T-cell (primary cell): ENCODE data around the gene GLS2. TPM values are rescaled to one million over a fixed set of nuclear protein-coding genes. Genes with fewer than 3 reads are reported as not detected.

ENCODE experiments used
- ATAC-seq, 4 experiments: fragments of 200-7000 bp in 3 of 4; fragments of 150-1000 bp in 1 of 4; cut with Tn5 transposase; replicated peaks in 1 of 4; 1 replicate in 3 of 4; 2 replicates in 1 of 4; pipeline ENCODE4 v1.10.0; 2021; ENCODE audit warnings: moderate library complexity in 3 of 4, mild to moderate bottlenecking in 2 of 4, moderate number of reproducible peaks in 1 of 4
- CTCF ChIA-PET, 2 donors: fragments of 300-600 bp; sonication (Branson Sonifier 250); formaldehyde crosslinking; loops; one replicate each; lab custom pipeline; 2022; ENCODE audit warnings: antibody characterized with exemption in 2 of 2; lab: Charles Lee
- POLR2A ChIA-PET, 2 donors: fragments of 300-600 bp; sonication (Branson Sonifier 250); formaldehyde crosslinking; loops; one replicate each; lab custom pipeline; 2022; ENCODE audit warnings: antibody characterized with exemption in 2 of 2; lab: Charles Lee
- DNase-seq, 35 experiments: peaks; one replicate each; pipeline versions ENCODE4 v3.0.0 to v3.0.0-alpha.2; 2013 to 2023
- H3K27ac ChIP-seq: one replicate; pipeline ENCODE4 v1.5.1; 2013; ENCODE audit warnings: low read length
- H3K27me3 ChIP-seq, 2 experiments: replicated peaks in 1 of 2; 1 replicate in 1 of 2; 2 replicates in 1 of 2; pipeline versions ENCODE4 v1.6.1 to v1.7.0; 2013; ENCODE audit warnings: low read length in 1 of 2, mixed read lengths in 1 of 2; ENCODE audit not compliant: control insufficient read depth in 2 of 2, insufficient read depth in 2 of 2; ENCODE audit errors: extremely low read depth in 1 of 2
- H3K36me3 ChIP-seq, 2 donors: 1 replicate in 1 of 2; 2 replicates in 1 of 2; pipeline versions ENCODE4 v1.6.1 to v1.7.0; 2013; ENCODE audit warnings: low read length in 1 of 2; ENCODE audit not compliant: control insufficient read depth in 2 of 2, insufficient read depth in 1 of 2; ENCODE audit errors: extremely low read depth in 1 of 2
- H3K4me1 ChIP-seq, 2 experiments: 1 replicate in 1 of 2; 2 replicates in 1 of 2; pipeline versions ENCODE4 v1.6.1 to v1.7.0; 2013; ENCODE audit warnings: low read length in 2 of 2, mixed read lengths in 1 of 2; ENCODE audit not compliant: insufficient read depth in 2 of 2, control insufficient read depth in 1 of 2; ENCODE audit errors: extremely low read depth in 1 of 2
- H3K4me3 ChIP-seq, 2 donors: 1 replicate in 1 of 2; 2 replicates in 1 of 2; pipeline versions ENCODE4 v1.5.1 to v1.7.0; 2013; ENCODE audit warnings: mild to moderate bottlenecking in 2 of 2, low read length in 1 of 2, moderate library complexity in 1 of 2; ENCODE audit not compliant: control insufficient read depth in 1 of 2; ENCODE audit errors: extremely low read depth in 1 of 2
- H3K9me3 ChIP-seq: 2 replicates; pipeline ENCODE4 v1.7.0; 2013
- H3K27ac Mint-ChIP-seq, 2 donors: one replicate each; pipeline ENCODE4 v1.8.0; 2020 to 2021; ENCODE audit warnings: mild to moderate bottlenecking in 2 of 2, mixed read lengths in 2 of 2
- H3K27me3 Mint-ChIP-seq, 2 donors: one replicate each; pipeline ENCODE4 v1.8.0; 2021 to 2022; ENCODE audit warnings: mixed read lengths in 2 of 2
- H3K36me3 Mint-ChIP-seq: one replicate; pipeline ENCODE4 v1.8.0; 2021; ENCODE audit warnings: mixed read lengths
- H3K4me1 Mint-ChIP-seq, 3 donors: one replicate each; pipeline ENCODE4 v1.8.0; 2020 to 2022; ENCODE audit warnings: mixed read lengths in 3 of 3, mild to moderate bottlenecking in 1 of 3
- H3K4me3 Mint-ChIP-seq, 3 donors: one replicate each; pipeline ENCODE4 v1.8.0; 2020 to 2022; ENCODE audit warnings: mild to moderate bottlenecking in 3 of 3, mixed read lengths in 3 of 3, moderate library complexity in 3 of 3
- H3K9me3 Mint-ChIP-seq, 3 donors: one replicate each; pipeline ENCODE4 v1.8.0; 2020 to 2022; ENCODE audit warnings: mixed read lengths in 3 of 3
- WGBS: methylation state at CpG from one replicate; pipeline ENCODE4 v1.1.5; 2013; ENCODE audit warnings: missing lambda C conversion rate; ENCODE audit not compliant: insufficient coverage; 5-methylcytosine and 5-hydroxymethylcytosine counted together
- total RNA-seq, 35 experiments: library from RNA in 6 of 35; stranded (reverse) in 6 of 35; fragments of 120-200 nt in 1 of 35; gene quantifications; one replicate each; pipeline versions ENCODE4 v1.2.1 to v1.2.4 and lab custom pipeline; 2013 to 2026

Gene GLS2
- total RNA-seq, 5 donors from 2014 or later (not counting 1 experiment from before 2014, with no cell fraction given), result 2.9 to 10.1 (median 6.9) TPM

DNA sequence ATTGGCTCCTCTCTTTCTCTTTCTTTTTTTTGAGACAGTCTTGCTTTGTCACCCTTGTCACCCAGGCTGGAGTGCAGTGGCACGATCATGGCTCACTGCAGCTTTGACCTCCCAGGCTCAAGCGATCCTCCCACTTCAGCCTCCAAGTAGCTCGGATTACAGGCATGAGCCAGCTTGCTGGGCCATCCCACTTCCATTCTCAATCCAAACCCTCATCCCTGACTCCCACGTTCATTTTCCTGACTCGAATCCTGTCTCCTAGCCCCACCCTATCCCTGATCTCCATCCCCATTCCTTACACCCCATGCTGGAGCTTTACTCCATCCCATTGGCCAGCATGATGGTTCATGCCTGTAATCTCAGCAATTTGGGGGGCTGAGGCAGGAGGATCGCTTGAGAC, 11.8 kb downstream of the GLS2 start:
- H3K4me3 Mint-ChIP-seq, result no peak overlapping the region

GRCh38 chr12:56474389-56474788, 13.6 kb downstream of the GLS2 start:
- H3K9me3 Mint-ChIP-seq, result no peaks in the 10 kb centered on the region
- H3K4me1 ChIP-seq, result peaks cover under 1 to 7% of the 10 kb centered on the region in 2 experiments
- ChIA-PET POLR2A (no interaction called here), CTCF (interaction anchor here in 1 of 2 donors (1.8 kb wide), 1 partner anchor 10 kb away, joined by 7 read pairs; no protein-coding TSS in a partner anchor)
- WGBS, result 98% methylated on average over 8 of the region's 9 CpGs
- H3K27me3 ChIP-seq, result no peaks in the 10 kb centered on the region
- H3K4me3 ChIP-seq, result no peak overlapping the region
- peak overlapping the region in 1 of 2 donors; percentile 25 for H3K27ac Mint-ChIP-seq
- H3K4me1 Mint-ChIP-seq, result peaks cover 18 to 20% (median 18%) of the 10 kb centered on the region in 3 donors
- no peaks in the 10 kb centered on the region for H3K9me3 ChIP-seq
- DNase-seq (no peak), ATAC-seq (no peak)
- no peak overlapping the region for H3K4me3 Mint-ChIP-seq
- H3K27ac ChIP-seq, result no peak overlapping the region
- H3K36me3 Mint-ChIP-seq, result peaks cover 16% of the 10 kb centered on the region
- peaks cover 0 to 8% of the 10 kb centered on the region in 2 donors for H3K36me3 ChIP-seq
- no peaks in the 10 kb centered on the region for H3K27me3 Mint-ChIP-seq

More for the DNA sequence above, 11.8 kb downstream of the GLS2 start:
- Mint-ChIP-seq H3K27me3 (no peaks in the 10 kb centered on the region), H3K9me3 (no peaks in the 10 kb centered on the region), H3K27ac (no peak overlapping the region), H3K4me1 (peaks cover 8 to 9% (median 8%) of the 10 kb centered on the region in 3 donors), H3K36me3 (peaks cover 11% of the 10 kb centered on the region)
- no peak for DNase-seq
- no peak overlapping the region for H3K4me3 ChIP-seq
- H3K4me1 ChIP-seq, result no peaks in the 10 kb centered on the region
- POLR2A ChIA-PET, result interaction anchor here (0.6 to 0.7 kb wide), 2 partner anchors 432 to 652 kb away, joined by 4 to 6 read pairs; partner anchors contain the start of gene LRP1 (in 1 of the 2)
- H3K27me3 ChIP-seq, result no peaks in the 10 kb centered on the region
- H3K9me3 ChIP-seq, result no peaks in the 10 kb centered on the region
- CTCF ChIA-PET, result no interaction called here
- H3K27ac ChIP-seq, result no peak overlapping the region
- no peak for ATAC-seq
- H3K36me3 ChIP-seq, result peaks cover 0 to 4% of the 10 kb centered on the region in 2 donors
- WGBS, result 89% methylated on average over 6 of the region's 6 CpGs

GRCh38 chr12:56469007-56469930, 18.7 kb downstream of the GLS2 start:
- peak overlapping the region; percentile 94 to 97 (median 94) for H3K4me3 Mint-ChIP-seq
- peak overlapping the region; percentile 68 to 84 for H3K4me3 ChIP-seq
- H3K4me1 Mint-ChIP-seq, result peaks cover 26 to 31% (median 31%) of the 10 kb centered on the region in 3 donors
- peaks cover 16% of the 10 kb centered on the region for H3K36me3 Mint-ChIP-seq
- H3K27me3 Mint-ChIP-seq, result no peaks in the 10 kb centered on the region
- ATAC-seq (no peak), DNase-seq (no peak)
- CTCF ChIA-PET, result interaction anchor here in 1 of 2 donors (0.6 to 1.0 kb wide), 3 partner anchors 8 to 110 kb away, joined by 3 to 4 read pairs (median 3); no protein-coding TSS in a partner anchor
- no peaks in the 10 kb centered on the region for H3K27me3 ChIP-seq
- H3K9me3 ChIP-seq, result no peaks in the 10 kb centered on the region
- H3K27ac ChIP-seq, result peak overlapping the region; percentile 82
- H3K27ac Mint-ChIP-seq, result peak overlapping the region; percentile 89 to 98
- H3K36me3 ChIP-seq, result peaks cover 0 to 8% of the 10 kb centered on the region in 2 donors
- POLR2A ChIA-PET, result no interaction called here
- peaks cover 5 to 21% of the 10 kb centered on the region in 2 experiments for H3K4me1 ChIP-seq
- WGBS, result 41% methylated on average over 18 of the region's 19 CpGs
- H3K9me3 Mint-ChIP-seq, result no peaks in the 10 kb centered on the region

- Histone ChIP-seq H3K27ac (peak within 1 kb of the TSS; percentile 82), H3K27me3 (no peaks in the 10 kb centered on the region), H3K36me3 (peaks cover 0 to 8% of the 10 kb centered on the region in 2 donors), H3K9me3 (no peaks in the 10 kb centered on the region), H3K4me1 (peaks cover 5 to 23% of the 10 kb centered on the region in 2 experiments), H3K4me3 (peak within 1 kb of the TSS; percentile 68 to 84)
- peak; percentile 86 to 97 (median 93) for DNase-seq
- ChIA-PET CTCF (no interaction called here), POLR2A (interaction anchor here in 1 of 2 donors (0.6 kb wide), 1 partner anchor 17 kb away, joined by 5 read pairs; no protein-coding TSS in a partner anchor)
- WGBS, result under 1% methylated on average over 40 of the region's 43 CpGs
- peaks cover 29 to 33% (median 32%) of the 10 kb centered on the region in 3 donors for H3K4me1 Mint-ChIP-seq
- no peaks in the 10 kb centered on the region for H3K27me3 Mint-ChIP-seq
- H3K36me3 Mint-ChIP-seq, result peaks cover 12% of the 10 kb centered on the region
- ATAC-seq, result peak; percentile 94 to 98 (median 96)
- H3K4me3 Mint-ChIP-seq, result peak within 1 kb of the TSS; percentile 94 to 97 (median 94)
- peak within 1 kb of the TSS; percentile 89 to 98 for H3K27ac Mint-ChIP-seq
- H3K9me3 Mint-ChIP-seq, result no peaks in the 10 kb centered on the region
Measured at GRCh38 chr12:56468216-56469006, 19.6 kb downstream of the GLS2 start, which contains the start of gene SPRYD4. Gene SPRYD4 (plus strand): TSS chr12:56468578. CDS start chr12:56468592, 14 bp downstream.

DNA sequence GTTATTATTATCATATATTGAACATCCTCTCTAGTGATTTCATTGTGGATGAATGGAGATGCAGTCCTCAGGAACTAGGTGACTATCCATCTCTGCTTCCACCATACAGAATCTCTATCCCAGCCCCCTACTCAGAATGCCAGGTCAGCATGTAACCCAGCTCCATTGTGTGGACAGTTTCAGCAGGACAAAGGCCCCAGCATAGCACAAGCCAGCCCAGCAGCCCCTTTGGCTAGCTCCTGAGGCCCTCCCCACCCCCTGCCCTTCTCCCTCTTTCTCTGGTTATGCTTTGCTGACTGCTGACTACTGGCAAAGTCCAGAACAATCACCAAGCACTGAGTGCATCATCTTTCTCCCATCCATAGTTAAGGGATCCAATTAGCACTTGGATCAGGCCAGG, 25.4 kb downstream of the GLS2 start:
- no peak for ATAC-seq
- Mint-ChIP-seq H3K4me1 (peaks cover 5 to 7% (median 6%) of the 10 kb centered on the region in 3 donors), H3K27ac (no peak overlapping the region), H3K36me3 (no peaks in the 10 kb centered on the region), H3K4me3 (no peak overlapping the region), H3K27me3 (no peaks in the 10 kb centered on the region), H3K9me3 (no peaks in the 10 kb centered on the region)
- no peaks in the 10 kb centered on the region for H3K27me3 ChIP-seq
- no peak for DNase-seq
- ChIA-PET CTCF (interaction anchor here (0.7 to 2.7 kb wide), 4 partner anchors 146 to 273 kb away, joined by 3 to 15 read pairs (median 8); partner anchors contain the start of genes CNPY2 (in 1 of the 2) and SMARCC2 (in 1 of the 2)), POLR2A (interaction anchor here (0.5 to 1.1 kb wide), 2 partner anchors 11 to 55 kb away, joined by 4 to 5 read pairs; no protein-coding TSS in a partner anchor)
- H3K9me3 ChIP-seq, result no peaks in the 10 kb centered on the region
- no peak overlapping the region for H3K4me3 ChIP-seq
- H3K36me3 ChIP-seq, result no peaks in the 10 kb centered on the region
- no peak overlapping the region for H3K27ac ChIP-seq
- H3K4me1 ChIP-seq, result peaks cover 0 to 5% of the 10 kb centered on the region in 2 experiments
